GM12878 (cell line): ENCODE results near the gene TIAM1.

ENCODE experiments used
- CTCF ChIP-seq, 3 experiments: IDR thresholded peaks in 2 of 3; conservative IDR thresholded peaks in 1 of 3; 2 replicates each; pipeline ENCODE4 v1.5.1; 2011; ENCODE audit warnings: low read depth in 3 of 3, low read length in 3 of 3, mild to moderate bottlenecking in 3 of 3, control low read depth in 2 of 3, moderate library complexity in 2 of 3, inconsistent platforms in 1 of 3, mixed read lengths in 1 of 3; ENCODE audit not compliant: control insufficient read depth in 2 of 3, insufficient read depth in 1 of 3; ENCODE audit errors: extremely low read depth in 1 of 3
- FOXK2 ChIP-seq: fragments of 450-650 bp; IDR thresholded peaks from 2 replicates; pipeline ENCODE4 v1.6.1; 2017; ENCODE audit warnings: mild to moderate bottlenecking, moderate library complexity
- MAX ChIP-seq: IDR thresholded peaks from 2 replicates; pipeline ENCODE4 v1.6.1; 2012; ENCODE audit warnings: low read depth, low read length, improper control_type of control experiment

GRCh38 chr21:31211836-31212235 lies 132.2 kb downstream of the TIAM1 start:
- TF ChIP-seq FOXK2 = no peak
- no peak for TF ChIP-seq MAX
- TF ChIP-seq CTCF (IDR thresholded peaks at IDR 0.05 in 2 of 3, conservative IDR thresholded peaks at IDR 0.05 in 1 of 3; ENCODE audit: control insufficient read depth in 2 of 3, extremely low read depth in 1 of 3, insufficient read depth in 1 of 3, low read depth in 3 of 3, low read length in 3 of 3) = no peak
